ENCODE measurements around the gene MARK2.
A peak's percentile ranks its signal among the peaks of the same experiment; 100 is the strongest.
"Not testable (repeated sequence)": the region's sequence is repeated elsewhere in the genome, so short reads cannot be mapped to it uniquely, and the experiment has no call there.

The MARK2 gene

GRCh38 chr11:63838678-63839507 lies at the start of gene MARK2:
Gene MARK2, plus strand, starts transcription at chr11:63839110. Its CDS starts 397 bp downstream, at chr11:63839507.
- DNase-seq = peak; percentile 100

- DNase-seq = peak; percentile 11
These were observed 47.3 kb upstream of the MARK2 start for GRCh38 chr11:63791495-63792167.

GRCh38 chr11:63793161-63793560 lies 45.7 kb upstream of the MARK2 start:
- no peak for DNase-seq

- DNase-seq = no peak
These were observed 43.8 kb upstream of the MARK2 start for GRCh38 chr11:63795066-63795465.

- DNase-seq = no peak
These were observed 38.0 kb upstream of the MARK2 start for GRCh38 chr11:63800921-63801320.

- DNase-seq = peak; percentile 90
These were observed 36.1 kb upstream of the MARK2 start for GRCh38 chr11:63802637-63803414.

- DNase-seq = no peak
These were observed 34.7 kb upstream of the MARK2 start for GRCh38 chr11:63804259-63804658.

- DNase-seq = no peak
These were observed 33.0 kb upstream of the MARK2 start for GRCh38 chr11:63805844-63806415.

- not testable (repeated sequence) for DNase-seq
These were observed 28.5 kb upstream of the MARK2 start for GRCh38 chr11:63810383-63810782.

- DNase-seq = peak; percentile 27
These were observed 27.4 kb upstream of the MARK2 start for GRCh38 chr11:63811522-63811921.

- DNase-seq = peak; percentile 96
These were observed 25.8 kb upstream of the MARK2 start, which contains the start of gene SPINDOC for GRCh38 chr11:63813035-63813562. Gene SPINDOC, plus strand, starts transcription at chr11:63813456. Its CDS starts 231 bp downstream, at chr11:63813687.

- DNase-seq = peak; percentile 86
These were observed 25.1 kb upstream of the MARK2 start for GRCh38 chr11:63813563-63814382.

- no peak for DNase-seq
These were observed 24.6 kb upstream of the MARK2 start for GRCh38 chr11:63814383-63814736.

- DNase-seq = no peak
These were observed 22.7 kb upstream of the MARK2 start for GRCh38 chr11:63816166-63816565.

- DNase-seq = no peak
These were observed 22.2 kb upstream of the MARK2 start for GRCh38 chr11:63816732-63817131.

- no peak for DNase-seq
These were observed 21.0 kb upstream of the MARK2 start for GRCh38 chr11:63817758-63818498.

- no peak for DNase-seq
These were observed 20.3 kb upstream of the MARK2 start for GRCh38 chr11:63818609-63819008.

GRCh38 chr11:63821411-63821810 lies 17.5 kb upstream of the MARK2 start:
- DNase-seq = no peak

- peak; percentile 27 for DNase-seq
These were observed 12.3 kb upstream of the MARK2 start for GRCh38 chr11:63826471-63827190.

- peak; percentile 50 for DNase-seq
These were observed 9.0 kb upstream of the MARK2 start for GRCh38 chr11:63829823-63830489.

All from NCI-H69 (cell line).